GM19328 (cell line): ENCODE results near the gene TNNT3.
"Not testable (repeated sequence)": the region's sequence is repeated elsewhere in the genome, so short reads cannot be mapped to it uniquely, and the experiment has no call there.

ENCODE experiments used
- ATAC-seq: cut with Tn5 transposase; IDR thresholded peaks from one replicate; pipeline ENCODE4 v1.9.1; 2021; ENCODE audit warnings: mild to moderate bottlenecking, moderate library complexity; ENCODE audit not compliant: unreplicated experiment

Gene TNNT3

DNA sequence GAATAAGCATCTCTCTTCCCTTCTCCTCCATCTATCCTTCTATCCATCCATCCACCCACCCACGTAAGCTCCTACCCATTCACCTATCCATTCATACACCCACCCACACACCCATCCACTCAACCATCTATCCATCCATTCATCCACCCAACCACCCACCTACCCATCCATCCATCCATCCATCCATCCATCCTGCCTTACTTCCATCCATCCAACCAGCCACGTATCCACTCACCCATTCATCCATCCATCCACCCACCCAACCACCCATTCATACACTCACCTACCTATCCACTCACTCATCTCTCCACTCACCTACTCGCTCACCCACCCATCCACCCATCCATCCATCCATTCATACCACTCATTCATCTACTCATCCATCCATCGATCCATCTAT, 13.2 kb downstream of the TNNT3 start:
- no peak for ATAC-seq

DNA sequence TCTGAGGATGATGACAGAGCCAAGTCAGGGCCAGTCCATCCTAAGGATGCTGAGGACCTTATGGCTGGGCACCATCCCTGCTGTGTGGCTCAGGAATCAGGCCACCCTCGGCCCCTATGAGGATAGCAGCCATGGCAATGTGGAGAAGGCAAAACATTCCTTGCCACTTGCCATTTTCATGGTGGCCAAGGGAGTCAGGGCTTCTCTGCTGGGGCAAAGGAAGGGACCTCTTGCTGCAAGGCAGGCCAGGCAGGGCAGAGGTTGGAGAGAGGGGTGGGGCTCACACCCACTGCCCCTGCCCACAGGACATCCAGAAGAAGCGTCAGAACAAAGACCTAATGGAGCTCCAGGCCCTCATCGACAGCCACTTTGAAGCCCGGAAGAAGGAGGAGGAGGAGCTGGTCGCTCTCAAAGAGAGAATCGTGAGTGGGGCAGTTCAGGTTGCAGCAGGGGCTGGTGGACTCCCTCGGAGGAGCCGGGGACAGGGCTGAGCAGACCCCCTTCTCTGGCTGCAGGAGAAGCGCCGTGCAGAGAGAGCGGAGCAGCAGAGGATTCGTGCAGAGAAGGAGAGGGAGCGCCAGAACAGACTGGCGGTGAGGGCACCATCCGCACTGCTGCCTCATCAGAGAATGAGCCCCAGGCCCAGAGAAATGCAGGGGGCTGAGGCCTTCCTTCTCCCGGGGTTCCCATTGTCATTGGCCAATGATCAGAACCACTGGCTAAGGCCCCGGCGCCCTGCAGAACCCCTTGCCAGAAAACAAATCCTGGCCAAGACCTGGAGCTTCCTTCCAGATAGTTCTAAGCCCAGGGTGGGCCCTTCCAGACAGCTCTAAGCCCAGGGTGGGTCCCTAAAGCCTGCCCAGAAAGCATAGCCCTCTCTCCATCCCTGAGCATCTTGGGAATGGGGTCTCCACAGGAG, 14.2 kb downstream of the TNNT3 start:
- no peak for ATAC-seq

DNA sequence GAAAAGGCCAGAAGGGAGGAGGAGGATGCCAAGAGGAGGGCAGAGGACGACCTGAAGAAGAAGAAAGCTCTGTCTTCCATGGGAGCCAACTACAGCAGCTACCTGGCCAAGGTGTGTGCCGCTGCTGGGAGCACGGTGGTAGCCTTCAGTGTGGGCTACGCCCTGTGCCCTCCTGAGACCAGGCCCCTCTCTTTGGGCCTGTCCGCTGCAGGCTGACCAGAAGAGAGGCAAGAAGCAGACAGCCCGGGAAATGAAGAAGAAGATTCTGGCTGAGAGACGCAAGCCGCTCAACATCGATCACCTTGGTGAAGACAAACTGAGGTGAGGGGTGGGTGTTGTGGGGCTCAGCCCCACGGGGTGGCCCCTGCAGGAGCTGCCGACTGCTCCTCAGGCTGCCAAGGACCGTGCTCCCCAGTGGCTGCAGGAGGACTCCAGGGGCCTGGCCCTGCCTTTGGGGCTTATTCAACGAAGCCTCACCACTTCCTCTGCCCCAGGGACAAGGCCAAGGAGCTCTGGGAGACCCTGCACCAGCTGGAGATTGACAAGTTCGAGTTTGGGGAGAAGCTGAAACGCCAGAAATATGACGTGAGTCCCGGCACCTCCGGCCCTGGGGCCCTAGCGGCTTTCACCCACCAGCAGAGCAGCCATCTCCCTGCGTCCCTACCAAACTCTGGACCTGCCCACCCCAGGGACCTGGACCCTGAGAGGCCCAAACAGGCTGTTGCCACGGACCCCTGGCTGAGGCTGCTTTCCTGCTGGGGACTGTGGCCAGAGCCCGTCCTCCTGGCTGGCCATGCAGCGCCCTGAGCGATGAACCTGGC, 15.0 kb downstream of the TNNT3 start:
- no peak for ATAC-seq

DNA sequence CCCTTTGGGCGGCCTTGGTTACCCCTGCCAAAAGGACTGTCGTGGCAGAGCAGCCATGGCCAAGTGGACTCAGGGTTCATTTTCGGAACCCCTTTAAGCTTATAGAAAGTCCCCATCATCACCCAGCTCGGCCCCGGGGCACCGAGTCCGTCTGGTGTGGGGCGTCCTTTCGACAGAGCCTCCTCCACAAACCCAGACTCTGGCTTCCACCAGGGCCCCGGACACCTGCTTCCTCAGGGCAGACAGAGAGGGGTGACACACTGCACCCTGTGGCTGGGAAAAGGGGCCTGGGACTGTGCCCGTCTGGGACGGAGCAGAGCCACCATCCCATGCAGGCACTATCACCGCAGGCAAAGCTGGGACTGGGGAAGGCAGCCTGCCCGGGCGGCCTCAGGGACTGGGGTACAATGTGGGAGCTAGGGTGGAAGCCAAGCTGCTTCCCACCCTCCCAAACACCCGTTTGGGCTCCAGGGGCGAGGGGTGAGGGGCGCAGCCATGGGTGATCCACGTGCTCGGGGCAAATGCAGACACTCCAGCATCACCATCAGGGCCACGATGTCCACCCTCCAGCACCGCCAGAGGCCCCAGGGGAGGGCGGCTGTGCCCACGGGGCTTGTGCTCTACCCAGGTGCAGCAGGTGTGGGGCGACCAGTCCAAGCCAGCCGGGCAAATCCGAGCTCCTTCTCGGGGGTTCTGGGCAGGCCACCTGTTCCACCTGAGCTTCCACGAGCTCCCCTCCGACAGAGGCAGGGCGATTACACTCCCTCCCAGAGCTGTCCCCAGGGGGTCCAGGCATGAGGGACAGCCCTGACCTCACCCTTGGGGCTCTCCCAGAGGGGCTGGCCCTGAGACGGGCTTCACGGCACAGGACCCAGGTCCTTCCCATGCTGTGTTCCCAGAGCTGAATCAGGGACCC, 15.9 kb downstream of the TNNT3 start:
- no peak for ATAC-seq

DNA sequence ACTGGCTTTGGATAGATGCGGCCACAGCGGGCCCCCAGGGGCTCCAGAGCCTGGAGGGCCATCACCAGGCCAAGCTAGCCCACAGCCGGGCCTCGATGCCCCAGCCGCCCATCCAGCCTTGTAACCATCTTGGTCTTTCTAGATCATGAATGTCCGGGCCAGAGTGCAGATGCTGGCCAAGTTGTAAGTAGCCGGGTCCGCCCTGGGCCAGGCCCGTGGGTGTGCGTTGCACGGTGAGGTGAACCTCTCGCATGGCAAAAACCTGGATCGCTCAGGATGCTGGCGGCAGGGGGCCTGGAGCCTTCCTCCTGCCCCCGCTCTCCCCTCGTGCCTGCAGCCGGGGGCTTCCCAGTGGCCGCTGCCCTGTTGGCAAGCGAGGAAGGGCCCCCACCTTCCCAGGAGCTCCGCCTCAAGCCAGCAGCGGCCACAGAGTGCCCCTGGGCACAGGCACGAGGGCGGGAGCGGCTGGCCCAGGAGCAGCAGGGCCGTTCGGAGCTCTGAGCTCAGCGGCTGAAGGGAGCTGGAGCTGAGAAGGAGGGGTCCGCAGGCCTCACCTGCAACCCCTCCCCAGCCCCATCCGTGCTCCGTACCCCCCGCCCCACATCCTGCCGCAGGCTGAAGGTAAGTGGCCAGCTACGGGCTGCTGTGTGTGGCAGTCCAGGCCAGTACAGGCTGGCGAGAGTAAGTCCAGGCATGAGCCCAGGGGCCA, 16.7 kb downstream of the TNNT3 start:
- ATAC-seq, result no peak

DNA sequence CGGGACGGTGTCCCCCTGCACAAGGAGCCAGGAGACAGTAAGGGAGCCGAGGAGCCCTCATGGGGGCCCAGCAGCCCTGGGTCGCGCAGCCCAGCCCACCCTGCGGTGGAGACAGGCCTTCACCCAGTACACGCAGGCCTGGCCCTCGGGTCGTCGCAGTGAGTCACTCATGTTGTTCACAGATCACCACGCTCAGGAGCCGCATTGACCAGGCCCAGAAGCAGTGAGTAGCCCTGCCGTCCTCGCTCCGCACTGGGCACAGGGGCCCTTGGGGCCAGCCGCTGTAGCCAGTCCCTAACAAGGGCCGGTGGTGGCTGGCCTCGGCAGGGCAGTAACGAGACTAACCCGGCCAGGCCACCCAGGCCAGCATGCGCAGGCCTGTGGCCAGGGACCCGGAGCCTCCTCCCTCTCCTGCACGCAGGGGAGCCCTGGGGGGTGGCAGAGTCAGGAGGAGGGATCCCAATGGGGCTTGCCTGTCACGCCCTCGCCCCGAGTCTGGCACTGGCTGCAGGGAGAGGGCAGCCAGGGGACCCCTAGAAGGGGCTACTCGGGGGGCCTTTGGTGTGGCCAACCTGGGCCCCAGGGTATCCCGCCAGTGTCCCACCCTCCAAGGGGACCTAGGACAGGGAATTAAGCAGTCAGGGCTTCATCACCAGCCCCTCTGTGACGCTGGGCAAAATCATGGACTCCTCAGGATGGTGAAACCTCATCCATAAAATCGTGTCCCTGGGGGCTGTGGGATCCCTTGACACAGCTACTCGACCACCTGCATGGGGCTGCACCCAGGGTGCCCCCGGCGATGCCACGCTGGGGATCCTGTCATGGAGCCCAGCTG, 17.5 kb downstream of the TNNT3 start:
- no peak for ATAC-seq

DNA sequence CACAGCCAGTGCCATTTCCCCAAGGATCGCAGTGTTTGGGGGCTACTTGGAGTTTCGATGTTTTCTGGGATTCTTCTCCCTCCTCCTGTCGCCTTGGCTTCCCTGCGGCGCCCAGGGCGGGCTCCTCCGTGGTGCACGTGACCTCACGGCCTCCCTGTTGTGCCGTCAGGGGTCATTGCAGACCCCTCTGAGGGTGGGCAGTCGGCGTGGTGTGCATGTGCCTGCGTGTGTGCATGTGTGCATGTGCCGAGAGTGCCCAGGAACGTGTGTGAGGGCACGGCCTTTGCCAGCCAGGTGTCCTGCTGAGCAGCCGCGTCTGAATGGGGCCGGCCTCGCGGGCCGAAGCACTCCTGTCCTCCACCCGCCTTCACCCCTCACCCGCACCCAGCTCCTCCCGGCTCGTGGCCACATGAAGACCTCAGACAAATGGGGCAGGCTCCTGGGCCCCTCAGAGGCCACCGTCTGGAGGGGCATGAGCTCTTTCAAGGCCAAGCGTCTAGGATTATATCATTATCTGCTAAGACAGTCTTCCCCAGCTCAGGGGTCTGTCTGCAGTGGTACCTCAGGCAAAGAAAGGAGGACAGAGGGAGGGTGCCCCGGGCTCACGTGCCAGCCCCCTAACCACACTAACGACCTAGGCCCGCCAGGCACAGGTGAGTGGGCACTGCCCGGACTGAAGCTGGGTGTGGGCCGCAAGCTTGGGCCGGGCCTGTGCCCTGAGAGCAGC, 18.3 kb downstream of the TNNT3 start:
- ATAC-seq, result no peak

DNA sequence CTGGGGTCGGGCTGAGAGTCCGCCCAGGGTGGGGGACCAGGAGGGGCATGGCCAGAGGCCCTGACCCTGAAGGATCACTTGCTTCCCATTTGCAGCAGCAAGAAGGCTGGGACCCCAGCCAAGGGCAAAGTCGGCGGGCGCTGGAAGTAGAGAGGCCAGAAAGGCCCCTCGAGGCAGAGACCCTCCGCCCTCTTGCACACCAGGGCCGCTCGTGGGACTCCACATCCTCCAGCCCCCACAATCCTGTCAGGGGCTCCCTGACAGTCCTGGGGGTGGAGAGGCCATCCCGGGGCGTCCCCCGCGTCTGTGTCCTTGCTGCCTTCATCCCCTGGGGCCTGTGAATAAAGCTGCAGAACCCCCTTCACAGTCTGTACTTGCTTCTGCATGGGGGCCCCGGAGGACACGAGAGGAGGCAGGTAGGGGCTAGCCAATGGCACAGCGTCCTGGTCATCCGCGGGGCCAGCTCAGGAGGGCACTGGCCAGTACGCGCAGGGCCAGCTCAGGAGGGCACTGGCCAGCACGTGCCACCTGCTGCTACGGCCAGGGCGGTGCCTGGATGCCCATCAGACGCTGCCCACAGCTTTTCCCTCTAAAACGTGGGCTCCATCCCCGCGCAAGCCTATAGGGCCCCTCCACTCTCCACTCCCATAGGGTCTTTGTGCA, 19.0 kb downstream of the TNNT3 start:
- ATAC-seq, result no peak

DNA sequence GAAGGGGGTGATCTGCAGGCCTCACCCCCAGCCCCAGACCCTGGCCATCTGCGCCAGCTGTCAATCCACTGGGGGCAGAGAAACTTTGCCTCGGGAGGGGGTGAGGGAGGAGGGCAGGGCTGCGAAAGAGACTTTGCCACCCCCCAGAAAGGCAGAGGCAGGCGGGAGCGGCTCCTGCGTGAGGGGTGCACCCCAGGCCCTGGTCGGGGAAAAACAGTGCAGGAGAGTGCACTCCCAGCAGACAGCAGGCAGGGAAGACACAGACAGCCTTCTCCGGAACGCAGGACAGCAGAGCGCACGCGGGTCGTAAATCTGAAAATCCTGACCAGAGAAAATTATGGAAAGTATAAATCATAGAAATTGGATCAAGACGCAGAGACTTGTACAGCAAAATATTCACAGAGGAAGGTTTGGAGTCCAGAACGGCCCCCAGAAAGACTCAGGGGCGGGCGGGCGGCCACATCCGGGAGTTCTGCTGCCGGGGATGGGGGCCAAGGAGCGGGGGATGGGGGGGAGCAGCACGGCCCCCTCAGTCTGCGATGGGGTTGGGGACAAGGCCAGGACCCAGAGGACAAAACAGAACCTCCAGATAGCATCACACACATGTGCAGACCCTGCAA, 19.6 kb downstream of the TNNT3 start:
- no peak for ATAC-seq

DNA sequence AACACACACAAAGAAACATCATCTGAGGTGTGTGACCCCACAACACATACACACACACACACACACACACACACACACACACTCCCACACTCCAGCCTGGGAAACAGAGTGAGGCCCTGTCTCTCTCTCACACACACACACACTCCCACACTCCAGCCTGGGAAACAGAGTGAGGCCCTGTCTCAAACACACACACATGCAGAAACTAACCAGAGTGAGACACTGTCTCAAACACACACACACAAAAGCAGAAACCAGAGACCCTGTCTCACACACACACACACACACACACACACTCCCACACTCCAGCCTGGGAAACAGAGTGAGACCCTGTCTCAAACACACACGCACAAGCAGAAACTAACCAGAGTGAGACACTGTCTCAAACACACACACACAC, 20.3 kb downstream of the TNNT3 start:
- not testable (repeated sequence) for ATAC-seq

DNA sequence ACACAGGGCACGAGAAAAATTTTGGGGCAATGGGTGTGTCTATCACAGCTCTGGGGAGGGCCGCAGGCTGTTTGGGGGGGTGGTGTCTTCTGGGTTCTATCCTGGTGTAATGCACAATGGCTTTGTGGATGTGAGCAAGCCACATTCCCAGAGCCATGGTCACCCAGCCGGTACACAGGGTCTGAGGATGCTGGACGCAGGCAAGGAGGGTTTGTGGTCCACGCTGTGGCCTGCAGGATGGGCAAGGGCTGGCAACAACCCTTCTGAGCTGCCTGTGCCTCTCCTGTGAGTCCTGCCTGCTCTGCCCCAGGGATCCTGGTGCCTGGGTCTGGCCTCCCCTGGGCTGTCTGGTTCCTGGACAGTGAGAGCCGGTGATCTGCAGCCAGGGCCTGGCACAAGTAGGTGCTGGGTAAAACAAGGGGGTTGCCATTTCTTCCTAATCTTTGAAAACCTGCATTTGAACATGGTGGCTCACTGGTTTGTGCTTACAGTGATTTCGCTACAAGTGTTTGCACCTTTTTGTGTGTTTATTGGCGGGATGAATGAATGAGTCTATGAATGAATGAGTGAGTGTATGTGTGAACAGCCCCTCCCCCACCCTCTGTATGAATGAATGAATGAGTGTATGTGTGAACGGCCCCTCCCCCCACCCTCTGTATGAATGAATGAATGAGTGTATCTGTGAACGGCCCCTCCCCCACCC, 23.2 kb downstream of the TNNT3 start:
- no peak for ATAC-seq

DNA sequence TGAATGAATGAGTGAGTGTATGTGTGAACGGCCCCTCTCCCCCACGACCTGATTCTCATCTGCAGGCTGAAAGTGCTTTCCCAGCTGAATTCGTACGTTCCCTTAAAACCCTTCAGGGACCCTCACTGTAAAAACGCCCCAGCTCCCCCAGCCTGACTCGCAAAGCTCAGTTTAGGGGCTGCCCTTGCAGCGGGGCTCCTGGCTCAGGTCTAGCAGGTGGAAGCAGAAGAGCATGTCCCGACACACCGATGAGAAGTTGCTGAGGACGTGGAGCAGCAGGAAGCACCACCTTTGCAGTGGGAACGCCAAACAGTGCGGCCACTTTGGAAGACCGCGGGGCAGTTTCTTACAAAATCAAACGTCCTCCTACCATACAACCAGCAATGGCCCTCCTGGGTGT, 24.1 kb downstream of the TNNT3 start:
- no peak for ATAC-seq

DNA sequence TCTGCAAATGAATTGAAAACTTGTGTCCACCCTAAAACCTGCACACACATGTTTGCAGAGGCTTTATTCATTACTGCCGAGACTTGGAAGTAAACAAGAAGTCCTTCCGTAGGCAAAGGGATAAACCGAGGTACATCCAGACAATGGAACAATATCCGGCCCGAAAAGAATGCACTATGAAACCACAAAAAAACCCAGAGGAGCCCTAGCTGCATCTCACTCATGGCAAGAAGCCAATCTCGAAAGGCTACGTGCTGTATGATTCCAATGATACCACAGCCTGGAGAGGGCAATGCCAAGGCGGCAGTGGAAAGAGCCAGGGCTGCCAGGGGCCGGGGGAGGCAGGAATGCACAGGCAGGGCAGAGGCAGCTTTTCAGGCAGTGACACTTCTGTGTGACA, 24.5 kb downstream of the TNNT3 start:
- ATAC-seq, result no peak

DNA sequence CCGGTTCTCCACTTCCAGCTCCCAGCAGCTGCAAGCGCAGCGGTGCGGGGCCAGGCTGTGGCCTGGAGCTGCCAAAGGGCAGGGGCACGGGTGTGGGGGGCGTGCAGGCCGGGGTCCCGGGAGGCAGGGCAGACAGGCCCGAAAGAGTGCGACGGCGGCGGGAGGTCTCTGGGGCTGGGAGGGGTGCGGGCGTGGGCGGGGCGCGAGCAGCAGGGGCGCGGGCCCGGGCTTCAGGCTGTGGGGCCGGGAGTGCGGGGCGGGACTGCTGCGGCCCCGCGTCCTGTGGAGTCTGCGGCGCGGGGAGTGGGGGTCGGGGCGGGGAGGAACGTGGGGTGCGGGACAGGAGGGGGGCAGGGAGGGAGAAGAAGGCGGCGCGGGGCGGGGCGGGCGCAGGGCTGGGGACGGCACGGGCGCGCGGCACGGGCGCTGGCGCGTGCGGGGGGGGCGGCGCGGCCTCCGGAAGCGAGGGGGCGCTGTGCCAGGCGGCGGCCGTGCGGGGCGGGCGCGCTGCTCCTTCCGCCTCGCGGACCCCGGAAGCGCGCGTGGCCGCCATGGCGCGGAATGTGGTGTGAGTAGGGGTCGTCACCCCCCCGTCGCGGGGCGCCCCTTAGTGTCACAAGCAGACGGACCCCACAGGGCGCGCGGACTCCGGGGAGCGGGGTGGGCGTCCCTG, 27.4 kb downstream of the TNNT3 start, which contains the start of gene MRPL23:
TSS of gene MRPL23 (plus strand) at position 521 of the 673 bp plus-strand sequence. CDS start at position 552, 31 bp downstream.
- no peak for ATAC-seq

DNA sequence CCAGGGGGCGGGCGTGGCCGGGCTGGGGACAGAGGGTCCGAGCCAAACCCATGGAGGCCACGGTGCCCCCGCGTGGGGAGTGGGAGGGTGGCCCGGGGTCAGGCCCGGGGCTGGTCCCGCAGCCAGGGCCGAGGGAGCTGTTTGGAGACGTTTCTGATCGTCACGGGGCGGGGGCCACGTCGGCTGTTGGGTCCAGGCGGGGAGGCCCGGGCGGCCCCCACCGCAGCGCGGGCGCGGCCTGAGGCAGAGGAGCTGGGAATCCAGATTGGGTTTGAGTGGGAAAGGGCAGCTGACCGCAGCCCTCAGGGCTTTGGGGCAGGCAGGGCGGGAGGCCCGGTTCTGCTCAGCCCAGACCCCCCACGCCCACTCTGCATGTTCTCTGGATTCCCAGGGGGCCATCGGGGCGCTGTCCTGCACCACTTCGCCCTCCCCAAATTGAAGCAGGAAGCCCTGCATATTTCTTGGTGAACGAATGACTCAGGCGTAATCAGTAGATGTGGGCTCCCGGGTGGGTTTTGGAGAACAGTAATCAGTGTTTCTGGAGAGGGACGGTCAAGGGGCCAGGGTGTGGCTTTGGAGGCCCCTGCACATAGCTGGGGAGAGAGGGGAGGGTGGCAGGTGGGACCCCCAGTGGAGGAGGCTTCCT, 28.2 kb downstream of the TNNT3 start:
- no peak for ATAC-seq

DNA sequence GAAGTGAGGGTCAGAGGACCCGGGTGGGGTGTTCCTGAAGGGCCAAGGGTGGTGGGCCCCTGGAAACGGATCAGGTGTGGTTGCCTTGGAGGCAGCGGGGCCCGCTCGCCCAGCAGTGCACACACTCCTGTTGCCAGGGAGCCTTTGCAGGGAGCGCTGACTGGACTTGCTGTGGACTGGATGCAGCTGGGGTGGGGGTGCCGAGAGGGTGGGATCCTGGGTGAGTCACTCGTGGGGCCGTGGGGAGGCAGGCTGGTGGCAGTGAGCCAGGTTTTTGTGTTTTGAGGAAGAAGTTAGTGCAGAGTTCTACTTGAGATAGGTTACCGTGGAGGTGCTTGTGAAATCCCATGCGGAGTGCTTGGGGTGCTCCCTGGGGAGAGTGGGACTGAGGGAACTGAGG, 28.9 kb downstream of the TNNT3 start:
- no peak for ATAC-seq
